ENCODE results near the gene EPHA4. TPM values are rescaled to one million over a fixed set of nuclear protein-coding genes. Genes with fewer than 3 reads are reported as not detected.

Gene EPHA4
- total RNA-seq, 1 donor from 2014 or later = 51.2 TPM

GRCh38 chr2:221388891-221389290 is 183.2 kb downstream of the EPHA4 start:
- Histone ChIP-seq H3K9me3 (no peaks in the 10 kb centered on the region), H3K27me3 (no peaks in the 10 kb centered on the region), H3K36me3 (no peaks in the 10 kb centered on the region), H3K4me3 (no peak overlapping the region), H3K4me1 (no peaks in the 10 kb centered on the region), H3K27ac (no peak overlapping the region)
- DNase-seq (ENCODE audit: low spot score in 2 of 2) = no peak
- intact Hi-C loops (cut with DNase I) = no loop called here
- TF ChIP-seq CTCF (IDR thresholded peaks at IDR 0.05) = no peak

- no peaks in the 10 kb centered on the region for H3K9me3 ChIP-seq
- TF ChIP-seq CTCF (IDR thresholded peaks at IDR 0.05) = no peak
- intact Hi-C loops (cut with DNase I) = no loop called here
- H3K27me3 ChIP-seq = no peaks in the 10 kb centered on the region
- H3K4me3 ChIP-seq = no peak overlapping the region
- DNase-seq (ENCODE audit: low spot score in 2 of 2) = no peak
- no peaks in the 10 kb centered on the region for H3K36me3 ChIP-seq
- no peak overlapping the region for H3K27ac ChIP-seq
- no peaks in the 10 kb centered on the region for H3K4me1 ChIP-seq
These were observed 186.4 kb downstream of the EPHA4 start for GRCh38 chr2:221385716-221386115.

- TF ChIP-seq CTCF (IDR thresholded peaks at IDR 0.05) = no peak
- no peak overlapping the region for H3K27ac ChIP-seq
- H3K27me3 ChIP-seq = no peaks in the 10 kb centered on the region
- H3K4me3 ChIP-seq = no peak overlapping the region
- H3K36me3 ChIP-seq = no peaks in the 10 kb centered on the region
- no peak for DNase-seq (ENCODE audit: low spot score in 2 of 2)
- H3K4me1 ChIP-seq = no peaks in the 10 kb centered on the region
- intact Hi-C loops (cut with DNase I) = no loop called here
- no peaks in the 10 kb centered on the region for H3K9me3 ChIP-seq
These were observed 190.1 kb downstream of the EPHA4 start for GRCh38 chr2:221381928-221382488.

GRCh38 chr2:221380686-221381085 is 191.4 kb downstream of the EPHA4 start:
- no peaks in the 10 kb centered on the region for H3K4me1 ChIP-seq
- no peaks in the 10 kb centered on the region for H3K27me3 ChIP-seq
- no peaks in the 10 kb centered on the region for H3K36me3 ChIP-seq
- TF ChIP-seq CTCF (IDR thresholded peaks at IDR 0.05) = no peak
- H3K9me3 ChIP-seq = no peaks in the 10 kb centered on the region
- intact Hi-C loops (cut with DNase I) = no loop called here
- H3K4me3 ChIP-seq = no peak overlapping the region
- no peak overlapping the region for H3K27ac ChIP-seq
- DNase-seq (ENCODE audit: low spot score in 2 of 2) = no peak

- H3K36me3 ChIP-seq = no peaks in the 10 kb centered on the region
- TF ChIP-seq CTCF (IDR thresholded peaks at IDR 0.05) = no peak
- intact Hi-C loops (cut with DNase I) = no loop called here
- H3K4me3 ChIP-seq = no peak overlapping the region
- no peak for DNase-seq (ENCODE audit: low spot score in 2 of 2)
- no peaks in the 10 kb centered on the region for H3K9me3 ChIP-seq
- no peak overlapping the region for H3K27ac ChIP-seq
- no peaks in the 10 kb centered on the region for H3K27me3 ChIP-seq
- no peaks in the 10 kb centered on the region for H3K4me1 ChIP-seq
These were observed 192.0 kb downstream of the EPHA4 start for GRCh38 chr2:221380062-221380461.

GRCh38 chr2:221377597-221377996 is 194.5 kb downstream of the EPHA4 start:
- Histone ChIP-seq H3K9me3 (no peaks in the 10 kb centered on the region), H3K4me3 (no peak overlapping the region), H3K4me1 (no peaks in the 10 kb centered on the region), H3K36me3 (no peaks in the 10 kb centered on the region), H3K27me3 (no peaks in the 10 kb centered on the region), H3K27ac (no peak overlapping the region)
- TF ChIP-seq CTCF (IDR thresholded peaks at IDR 0.05) = no peak
- intact Hi-C loops (cut with DNase I) = no loop called here
- DNase-seq (ENCODE audit: low spot score in 2 of 2) = no peak

All from ascending aorta (tissue), 2 donors.